Heart right ventricle (tissue), 16 donors: ENCODE results near the gene CLTRN. TPM values are rescaled to one million over a fixed set of nuclear protein-coding genes. Genes with fewer than 3 reads are reported as not detected.

Experiments used
- ATAC-seq, 8 donors: fragments of 200-7000 bp; cut with Tn5 transposase; one replicate each; pipeline ENCODE4 v1.9.1; 2020; ENCODE audit warnings: mild to moderate bottlenecking in 8 of 8, moderate library complexity in 8 of 8, moderate number of reproducible peaks in 1 of 8
- DNase-seq, 2 donors: peaks; one replicate each; pipeline ENCODE4 v3.0.0-alpha.2; 2020
- H3K27ac ChIP-seq, 10 donors: fragments of 200-600 bp; sonication (generic) in 2 of 10; one replicate each; pipeline versions ENCODE4 v1.5.0 to v1.8.0; 2020 to 2022; ENCODE audit warnings: mild to moderate bottlenecking in 3 of 10
- H3K27me3 ChIP-seq, 7 donors: fragments of 200-600 bp; one replicate each; pipeline ENCODE4 v1.8.0; 2021 to 2022; ENCODE audit warnings: mild to moderate bottlenecking in 2 of 7
- H3K36me3 ChIP-seq, 9 donors: fragments of 200-600 bp; sonication (generic) in 1 of 9; one replicate each; pipeline versions ENCODE4 v1.5.0 to v1.8.0; 2020 to 2022; ENCODE audit warnings: mild to moderate bottlenecking in 2 of 9
- H3K4me1 ChIP-seq, 9 donors: fragments of 200-600 bp; sonication (generic) in 1 of 9; one replicate each; pipeline versions ENCODE4 v1.5.0 to v1.8.0; 2020 to 2022; ENCODE audit warnings: mild to moderate bottlenecking in 4 of 9
- H3K4me3 ChIP-seq, 10 donors: fragments of 200-600 bp; sonication (generic) in 2 of 10; one replicate each; pipeline versions ENCODE4 v1.5.0 to v1.8.0; 2020 to 2022; ENCODE audit warnings: mild to moderate bottlenecking in 7 of 10, moderate library complexity in 2 of 10
- H3K9me3 ChIP-seq, 11 donors: fragments of 200-600 bp in 10 of 11; sonication (generic) in 2 of 11; one replicate each; pipeline versions ENCODE4 v1.5.0 to v1.8.0; 2013 to 2022; ENCODE audit warnings: mild to moderate bottlenecking in 2 of 11, control low read depth in 1 of 11, moderate library complexity in 1 of 11
- WGBS, 2 donors: extraction: QIAGEN DNeasy Blood & Tissue Kit; methylation state at CpG; one replicate each; pipeline ENCODE4 v1.1.7; 2013; ENCODE audit warnings: inconsistent platforms in 1 of 2; 5-methylcytosine and 5-hydroxymethylcytosine counted together
- intact Hi-C, 10 donors: fragments of 100-400 bp; cut with DNase I; formaldehyde crosslinking; loops; one replicate each; pipeline versions ENCODE4 v1.11.1 to v1.14.2; 2022
- polyA plus RNA-seq, 2 donors: library from polyadenylated mRNA; stranded (reverse); fragments of 200-250 nt; gene quantifications; one replicate each; pipeline ENCODE4 v1.2.3, GENCODE V29; 2013
- total RNA-seq, 10 donors: library from RNA; stranded (reverse); fragmentation: NEBNext Ultra II Directional in 3 of 10; extraction: Animal tissue kit (Norgen Biotek cat#: 25700) in 3 of 10; gene quantifications; one replicate each; pipeline versions ENCODE4 v1.2.1 to v1.2.4, GENCODE V29; 2021 to 2023
- TF ChIP-seq, protein P1 (sequence below), 9 donors: fragments of 200-600 bp; sonication (generic) in 2 of 9; IDR thresholded peaks; one replicate each; pipeline versions ENCODE4 v1.5.0 to v1.8.0; 2021 to 2022; ENCODE audit warnings: antibody characterized with exemption in 9 of 9, mild to moderate bottlenecking in 5 of 9, moderate library complexity in 1 of 9
- donor health status: Arrhythmogenic right ventricular cardiomyopathy.
- donor health status: ischemic (EF 13 %, LVEDD 7.1; RV severe dilation, severe dysfunction).
- donor health status: healthy with polysubstance abuse.
- donor health status: DM: no; HTN: yes; CAD: no.
- donor health status: DM: no; HTN: no; CAD: no.
- donor health status: ischemic (EF 25% LVEDD 6.9; RV normal size, moderate dysfunction).
- donor health status: ischemic (EF 25% LVEDD 5.7; RV mildly dilated, moderate dysfunction).
- donor health status: healthy.
- donor health status: DM: yes; HTN: yes; CAD: no.
- donor health status: Ischemic cardiomyopathy.
- donor health status: ischemic (EF 35%, LVEDD 5.7; RV mildly dilated, moderate dysfunction).
- donor health status: nonischemic (EF 11% LVEDD 7.7; RV severe dilation, severe dysfunction).
- donor health status: DM: yes; HTN: yes; CAD: no.
- donor health status: PGD.
- donor health status: ischemic (EF 29% LVEDD 5.4; RV normal size, mild dysfunction).
- donor health status: nonischemic (EF 23%, LVEDD 6.1; RV moderate dilation, normal function).

Gene CLTRN
- total and polyA plus RNA-seq, 12 donors: 0.07 to 2.4 (median 0.86) TPM

DNA sequence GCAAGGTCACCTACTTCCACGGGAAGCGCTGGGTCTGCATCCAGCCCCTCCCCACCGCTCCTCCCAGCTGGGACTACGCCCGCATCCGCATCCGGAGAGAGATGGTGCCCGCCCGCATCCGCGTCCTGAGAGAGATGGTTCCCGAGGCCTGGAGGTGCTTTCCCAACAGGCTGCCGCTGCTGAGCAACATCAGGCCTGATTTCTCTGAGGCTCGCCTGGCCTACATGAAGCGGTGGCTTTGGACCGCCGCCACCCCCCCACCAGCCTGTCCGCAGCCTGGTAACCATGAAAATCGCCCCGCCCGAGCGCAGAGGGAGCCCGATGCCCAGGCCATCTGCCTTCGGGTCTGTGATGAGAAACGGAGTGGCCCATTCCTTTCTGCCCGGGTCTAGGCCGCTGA is 18.1 kb downstream of the CLTRN start:
- TF ChIP-seq, protein P1, sequence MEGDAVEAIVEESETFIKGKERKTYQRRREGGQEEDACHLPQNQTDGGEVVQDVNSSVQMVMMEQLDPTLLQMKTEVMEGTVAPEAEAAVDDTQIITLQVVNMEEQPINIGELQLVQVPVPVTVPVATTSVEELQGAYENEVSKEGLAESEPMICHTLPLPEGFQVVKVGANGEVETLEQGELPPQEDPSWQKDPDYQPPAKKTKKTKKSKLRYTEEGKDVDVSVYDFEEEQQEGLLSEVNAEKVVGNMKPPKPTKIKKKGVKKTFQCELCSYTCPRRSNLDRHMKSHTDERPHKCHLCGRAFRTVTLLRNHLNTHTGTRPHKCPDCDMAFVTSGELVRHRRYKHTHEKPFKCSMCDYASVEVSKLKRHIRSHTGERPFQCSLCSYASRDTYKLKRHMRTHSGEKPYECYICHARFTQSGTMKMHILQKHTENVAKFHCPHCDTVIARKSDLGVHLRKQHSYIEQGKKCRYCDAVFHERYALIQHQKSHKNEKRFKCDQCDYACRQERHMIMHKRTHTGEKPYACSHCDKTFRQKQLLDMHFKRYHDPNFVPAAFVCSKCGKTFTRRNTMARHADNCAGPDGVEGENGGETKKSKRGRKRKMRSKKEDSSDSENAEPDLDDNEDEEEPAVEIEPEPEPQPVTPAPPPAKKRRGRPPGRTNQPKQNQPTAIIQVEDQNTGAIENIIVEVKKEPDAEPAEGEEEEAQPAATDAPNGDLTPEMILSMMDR (IDR thresholded peaks at IDR 0.05): no peak
- H3K27ac ChIP-seq: no peak overlapping the region
- H3K36me3 ChIP-seq: no peaks in the 10 kb centered on the region
- 93 to 99% methylated on average over 18 to 27 of the region's 27 CpGs for WGBS, 2 donors
- peak in 1 of 8 donors; percentile 30 for ATAC-seq
- no peaks in the 10 kb centered on the region for H3K4me1 ChIP-seq
- no peak overlapping the region for H3K4me3 ChIP-seq
- no peak for DNase-seq
- peaks cover 0 to 86% (median 0%) of the 10 kb centered on the region in 7 donors for H3K27me3 ChIP-seq
- intact Hi-C loops: loop anchor here in 6 of 10 donors (5.0 to 10.0 kb wide), 4 partner anchors 52 to 302 kb away; partner anchors contain the start of gene PIR (in 2 of the 6)
- no peaks in the 10 kb centered on the region for H3K9me3 ChIP-seq

DNA sequence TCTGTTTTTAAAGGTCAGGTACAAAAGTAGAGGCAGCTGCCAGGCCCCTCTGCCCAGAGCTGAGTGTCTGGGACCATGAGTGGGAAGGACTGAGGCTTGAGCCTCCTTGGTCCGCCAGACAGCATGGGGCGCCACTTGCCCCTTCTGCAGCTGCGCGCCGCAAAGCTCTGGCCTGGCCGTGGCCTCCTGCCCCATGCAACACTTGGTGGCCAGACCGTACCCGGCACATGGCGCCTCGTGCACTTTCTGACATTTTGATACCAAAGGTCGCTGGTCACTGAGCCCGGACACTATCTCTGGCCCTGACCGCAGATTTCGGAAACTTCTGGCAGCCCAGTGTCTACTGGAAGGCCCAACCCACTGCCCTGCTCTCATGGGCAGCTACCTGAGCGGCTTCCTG is 18.6 kb downstream of the CLTRN start:
- Histone ChIP-seq H3K4me3 (no peak overlapping the region), H3K9me3 (no peaks in the 10 kb centered on the region), H3K27ac (no peak overlapping the region), H3K4me1 (no peaks in the 10 kb centered on the region), H3K36me3 (no peaks in the 10 kb centered on the region), H3K27me3 (peaks cover 0 to 81% (median 0%) of the 10 kb centered on the region in 7 donors)
- intact Hi-C loops: loop anchor here in 6 of 10 donors (5.0 to 10.0 kb wide), 4 partner anchors 51 to 301 kb away; partner anchors contain the start of gene PIR (in 2 of the 6)
- ATAC-seq: no peak
- WGBS, 2 donors: 90 to 91% methylated on average over 13 to 15 of the region's 15 CpGs
- DNase-seq: no peak
- TF ChIP-seq, protein P1 (IDR thresholded peaks at IDR 0.05): no peak

DNA sequence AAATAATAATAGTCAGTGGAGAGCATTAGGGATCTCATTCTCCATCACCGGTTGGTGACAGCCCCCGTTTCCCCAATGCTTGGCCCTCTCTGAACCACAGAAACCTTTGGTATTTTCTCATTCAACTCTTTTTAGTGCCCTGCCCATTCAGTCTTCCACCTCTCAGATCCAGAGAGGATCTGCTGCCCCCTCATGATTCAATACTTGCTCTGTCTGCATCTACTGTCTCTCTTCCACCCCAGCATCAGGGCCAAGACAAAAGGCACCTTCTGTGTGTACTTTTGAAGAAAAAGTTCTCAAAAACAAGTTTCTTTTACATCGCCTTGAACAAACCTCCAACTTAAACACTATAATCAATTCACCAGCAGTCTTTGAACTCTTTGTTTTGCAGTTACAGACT is 19.3 kb downstream of the CLTRN start:
- 82 to 86% methylated on average over 3 of the region's 3 CpGs for WGBS, 2 donors
- no peaks in the 10 kb centered on the region for H3K36me3 ChIP-seq
- H3K27me3 ChIP-seq: peaks cover 0 to 74% (median 0%) of the 10 kb centered on the region in 7 donors
- H3K4me1 ChIP-seq: no peaks in the 10 kb centered on the region
- intact Hi-C loops: loop anchor here in 6 of 10 donors (5.0 to 10.0 kb wide), 4 partner anchors 50 to 300 kb away; partner anchors contain the start of gene PIR (in 2 of the 6)
- no peak overlapping the region for H3K4me3 ChIP-seq
- no peaks in the 10 kb centered on the region for H3K9me3 ChIP-seq
- TF ChIP-seq, protein P1 (IDR thresholded peaks at IDR 0.05): no peak
- H3K27ac ChIP-seq: no peak overlapping the region
- DNase-seq (no peak), ATAC-seq (no peak)

DNA sequence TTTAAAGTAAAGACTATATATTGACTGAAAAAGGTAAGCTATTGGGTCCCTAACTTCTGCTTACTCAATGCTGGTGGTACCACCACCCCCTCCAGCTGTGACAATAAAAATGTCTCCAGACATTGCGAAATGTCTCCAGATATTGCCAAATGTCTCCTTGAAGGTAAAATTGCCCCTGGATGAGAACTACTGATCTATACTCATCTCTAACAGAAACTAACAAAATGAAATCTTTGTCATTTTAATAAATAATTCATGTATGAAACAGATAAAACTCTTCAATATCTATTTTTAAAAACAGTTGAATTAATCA is 20.1 kb downstream of the CLTRN start:
- WGBS, 2 donors: 94 to 100% methylated on average over 1 of the region's 1 CpG
- intact Hi-C loops: loop anchor here in 5 of 10 donors (10.0 kb wide), 3 partner anchors 50 to 300 kb away; partner anchors contain the start of gene PIR (in 2 of the 5)

More for the DNA sequence above, 20.1 kb downstream of the CLTRN start:
- H3K27me3 ChIP-seq: peaks cover 0 to 66% (median 0%) of the 10 kb centered on the region in 7 donors
- no peaks in the 10 kb centered on the region for H3K36me3 ChIP-seq
- H3K27ac ChIP-seq: no peak overlapping the region
- DNase-seq: no peak
- no peak overlapping the region for H3K4me3 ChIP-seq
- TF ChIP-seq, protein P1 (IDR thresholded peaks at IDR 0.05): no peak
- no peaks in the 10 kb centered on the region for H3K4me1 ChIP-seq
- no peak for ATAC-seq
- H3K9me3 ChIP-seq: no peaks in the 10 kb centered on the region
